Vagina (tissue), 2 donors: Measurements from ENCODE around the gene XPNPEP2.

Experiments used
- CTCF ChIP-seq, 3 experiments: fragments of 450-650 bp in 2 of 3; fragments of 200-600 bp in 1 of 3; sonication (generic) in 1 of 3; IDR thresholded peaks; one replicate each; pipeline ENCODE4 v1.5.1; 2017 to 2019; ENCODE audit warnings: antibody characterized with exemption in 3 of 3, mild to moderate bottlenecking in 2 of 3, moderate library complexity in 2 of 3
- POLR2A ChIP-seq, 2 donors: fragments of 450-650 bp; IDR thresholded peaks; one replicate each; pipeline ENCODE4 v1.6.1; 2017; ENCODE audit warnings: antibody characterized with exemption in 2 of 2, mild to moderate bottlenecking in 2 of 2, moderate library complexity in 2 of 2

- TF ChIP-seq CTCF (IDR thresholded peaks at IDR 0.05): no peak
- TF ChIP-seq POLR2A (IDR thresholded peaks at IDR 0.05): no peak
Observed at GRCh38 chrX:129779086-129779672, 40.4 kb downstream of the XPNPEP2 start.
